OCI-M2 (cell line): ENCODE measurements around the gene CCDC141.

ENCODE experiments used
- DNase-seq: peaks from one replicate; lab custom pipeline; 2025; ENCODE audit not compliant: unreplicated experiment; lab: John Stamatoyannopoulos, UW

CCDC141 gene

GRCh38 chr2:178874529-178875240 is 175.3 kb downstream of the CCDC141 start:
- no peak for DNase-seq

- no peak for DNase-seq
Observed at GRCh38 chr2:178873912-178874311, 176.0 kb downstream of the CCDC141 start.

GRCh38 chr2:178871536-178871935 is 178.4 kb downstream of the CCDC141 start:
- no peak for DNase-seq

- DNase-seq = no peak
Observed at GRCh38 chr2:178870703-178871102, 179.2 kb downstream of the CCDC141 start.

GRCh38 chr2:178865999-178866398 is 183.9 kb downstream of the CCDC141 start:
- no peak for DNase-seq

GRCh38 chr2:178865146-178865936 is 184.6 kb downstream of the CCDC141 start:
- DNase-seq = no peak

GRCh38 chr2:178863856-178864620 is 185.9 kb downstream of the CCDC141 start:
- no peak for DNase-seq

- DNase-seq = no peak
Observed at GRCh38 chr2:178863130-178863855, 186.6 kb downstream of the CCDC141 start.

- DNase-seq = no peak
Observed at GRCh38 chr2:178860551-178860950, 189.4 kb downstream of the CCDC141 start.

GRCh38 chr2:178859730-178860129 is 190.2 kb downstream of the CCDC141 start:
- no peak for DNase-seq

GRCh38 chr2:178858896-178859625 is 190.9 kb downstream of the CCDC141 start:
- DNase-seq = no peak

- no peak for DNase-seq
Observed at GRCh38 chr2:178855151-178855550, 194.8 kb downstream of the CCDC141 start.

GRCh38 chr2:178848335-178848734 is 201.6 kb downstream of the CCDC141 start:
- no peak for DNase-seq

GRCh38 chr2:178846458-178846802 is 203.5 kb downstream of the CCDC141 start:
- DNase-seq = no peak

- no peak for DNase-seq
Observed at GRCh38 chr2:178845566-178846457, 204.1 kb downstream of the CCDC141 start.

GRCh38 chr2:178844701-178845100 is 205.2 kb downstream of the CCDC141 start:
- DNase-seq = no peak

- DNase-seq = no peak
Observed at GRCh38 chr2:178844269-178844668, 205.7 kb downstream of the CCDC141 start.

GRCh38 chr2:178843697-178844096 is 206.2 kb downstream of the CCDC141 start:
- no peak for DNase-seq

- no peak for DNase-seq
Observed at GRCh38 chr2:178836807-178837206, 213.1 kb downstream of the CCDC141 start.
